GM18867 (cell line): ENCODE data around the gene PRAMEF10.
"Not testable (repeated sequence)": the region's sequence is repeated elsewhere in the genome, so short reads cannot be mapped to it uniquely, and the experiment has no call there.

Experiments used
- ATAC-seq: cut with Tn5 transposase; IDR thresholded peaks from one replicate; pipeline ENCODE4 v1.9.1; 2021; ENCODE audit warnings: mild to moderate bottlenecking, moderate library complexity; ENCODE audit not compliant: unreplicated experiment

Gene PRAMEF10

GRCh38 chr1:12898170-12898569, at the start of gene PRAMEF10:
Gene PRAMEF10 (minus strand): TSS chr1:12898270. CDS start chr1:12895847, 2,423 bp downstream.
- ATAC-seq, result not testable (repeated sequence)

GRCh38 chr1:12947480-12947879, 49.4 kb upstream of the PRAMEF10 start, which contains the start of gene PRAMEF6:
Gene PRAMEF6 (minus strand): TSS chr1:12947580. CDS start chr1:12942518, 5,062 bp downstream.
- not testable (repeated sequence) for ATAC-seq

- not testable (repeated sequence) for ATAC-seq
Measured at GRCh38 chr1:12924368-12924767, 26.3 kb upstream of the PRAMEF10 start.

GRCh38 chr1:12921749-12922148, 23.7 kb upstream of the PRAMEF10 start:
- ATAC-seq, result not testable (repeated sequence)

GRCh38 chr1:12916310-12916709, 18.2 kb upstream of the PRAMEF10 start, which contains the start of gene PRAMEF7:
Gene PRAMEF7 (plus strand): TSS chr1:12916610. CDS start chr1:12917693, 1,083 bp downstream.
- not testable (repeated sequence) for ATAC-seq

DNA sequence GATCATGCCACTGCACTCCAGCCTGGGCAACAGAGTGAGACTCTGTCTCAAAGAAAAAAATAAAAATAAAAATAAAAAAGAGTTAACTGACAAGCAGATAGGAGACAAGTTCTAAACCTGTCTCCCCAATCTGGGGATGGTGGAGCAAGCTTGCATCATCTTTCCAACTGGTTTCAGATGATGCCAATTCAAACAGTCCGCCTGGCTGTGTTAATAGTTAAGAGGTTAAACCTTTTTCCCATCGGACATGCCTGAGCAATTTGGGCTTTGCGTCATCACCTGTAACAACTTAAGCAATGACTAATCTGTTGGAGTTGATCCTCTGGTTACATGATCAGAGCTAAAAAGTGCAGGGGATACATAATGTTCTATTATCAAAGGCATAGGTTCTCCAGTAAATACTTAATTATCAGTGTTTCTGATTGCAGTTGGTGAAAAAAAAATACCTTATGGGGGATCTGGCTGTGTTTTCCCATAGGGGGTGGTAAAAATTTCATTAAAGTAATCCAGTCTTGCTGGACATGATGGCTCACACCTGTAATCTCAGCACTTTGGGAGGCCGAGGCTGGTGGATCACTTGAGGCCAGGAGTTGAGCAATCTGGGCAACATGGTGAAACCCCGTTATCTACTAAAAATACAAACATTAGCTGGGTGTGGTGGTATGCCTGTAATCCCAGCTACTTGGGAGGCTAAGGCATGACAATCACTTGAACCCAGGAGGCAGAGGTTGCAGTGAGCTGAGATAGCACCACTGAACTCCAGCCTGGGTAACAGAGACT, 5.9 kb upstream of the PRAMEF10 start:
- not testable (repeated sequence) for ATAC-seq

DNA sequence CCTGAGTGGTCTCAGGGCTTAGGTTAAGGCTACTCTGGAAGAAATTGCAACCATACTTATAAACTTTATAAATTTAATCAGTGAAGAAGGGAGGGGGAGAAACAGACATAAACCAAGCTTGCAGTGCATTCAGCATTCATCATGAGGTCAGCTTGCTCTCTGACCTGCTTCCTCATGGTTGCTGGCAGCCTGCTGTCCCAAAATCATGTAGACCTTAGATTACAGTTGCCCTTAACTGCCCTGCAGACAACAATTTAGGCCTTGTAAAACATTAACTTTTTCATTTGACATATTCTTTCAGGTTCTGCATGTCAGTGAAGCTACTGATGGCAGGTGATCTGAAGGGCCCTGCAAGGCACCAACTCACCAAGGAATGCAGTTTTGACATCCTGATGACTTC, 1.1 kb upstream of the PRAMEF10 start:
- not testable (repeated sequence) for ATAC-seq

GRCh38 chr1:12886101-12886500, 12.0 kb downstream of the PRAMEF10 start, which contains the start of gene PRAMEF4:
Gene PRAMEF4 (minus strand): TSS chr1:12886201. CDS start chr1:12883394, 2,807 bp downstream.
- ATAC-seq, result not testable (repeated sequence)

GRCh38 chr1:12878453-12878852, 19.6 kb downstream of the PRAMEF10 start:
- not testable (repeated sequence) for ATAC-seq

DNA sequence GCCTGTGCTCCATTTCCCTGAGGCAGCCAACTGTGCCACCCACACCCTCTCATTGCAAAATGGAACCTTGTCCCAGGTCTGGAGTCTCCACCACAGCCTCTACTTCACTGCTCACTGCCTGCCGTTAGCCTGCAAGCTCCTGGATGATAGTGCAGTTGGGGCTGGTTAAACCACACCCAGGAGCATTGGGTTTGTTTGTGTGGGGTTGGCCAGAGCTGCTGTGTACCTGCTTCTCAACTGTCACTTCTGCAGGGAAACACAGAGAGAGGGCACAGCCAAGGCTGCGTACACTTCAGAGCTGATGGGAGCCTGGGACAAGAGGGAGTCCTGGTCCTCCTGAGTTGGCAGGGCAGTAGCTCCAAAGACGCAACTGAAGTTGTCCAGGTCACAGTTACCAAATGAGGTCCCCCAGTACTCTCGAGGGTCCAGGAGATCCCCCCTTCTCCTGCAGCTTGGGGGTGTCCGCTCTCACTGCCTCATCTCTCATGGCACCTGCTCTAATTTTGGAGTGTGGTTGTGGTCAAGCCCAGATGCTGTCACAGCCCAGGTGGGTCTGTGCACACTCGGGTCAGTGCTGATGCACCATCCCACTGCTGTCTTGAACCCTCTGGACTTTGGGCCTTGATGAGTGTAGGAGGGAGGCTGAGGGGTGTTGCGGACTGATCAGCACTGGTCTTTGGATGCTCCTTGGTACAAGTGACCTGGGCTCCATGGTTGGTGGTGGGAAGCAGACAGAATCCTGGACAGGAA, 34.8 kb downstream of the PRAMEF10 start:
- not testable (repeated sequence) for ATAC-seq

DNA sequence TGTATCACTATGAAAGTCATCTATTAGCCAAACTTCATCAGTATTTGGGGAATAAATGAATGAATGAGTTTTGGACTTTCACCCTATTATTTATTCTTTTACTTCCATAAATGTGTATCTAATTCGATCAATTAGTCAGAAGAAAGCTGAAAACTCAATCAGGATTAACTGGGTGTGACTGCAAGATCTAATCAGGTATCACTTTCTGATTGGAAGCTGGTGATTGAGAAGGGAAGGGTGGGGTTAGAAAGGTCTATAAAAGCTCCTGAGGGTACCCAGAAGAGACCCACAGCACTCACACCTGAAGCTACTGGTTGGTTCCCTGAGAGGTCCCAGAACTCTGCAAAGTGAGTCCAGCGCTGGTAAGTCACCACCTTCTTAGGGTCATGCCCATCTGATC, 41.3 kb downstream of the PRAMEF10 start, which contains the start of gene PRAMEF2:
Gene PRAMEF2, plus strand, starts transcription at position 301 of the 400 bp plus-strand sequence. CDS start 1,924 bp downstream, outside the sequence.
- not testable (repeated sequence) for ATAC-seq

- no peak for ATAC-seq
Measured at GRCh38 chr1:12851779-12852178, 46.3 kb downstream of the PRAMEF10 start.

GRCh38 chr1:12848620-12849019, 49.5 kb downstream of the PRAMEF10 start, which contains the start of gene HNRNPCL1:
Gene HNRNPCL1 (minus strand): TSS chr1:12848720. CDS start chr1:12848289, 431 bp downstream.
- not testable (repeated sequence) for ATAC-seq
